Activated T-cell treated with anti-CD3 and anti-CD28 coated beads, Interleukin-2, amount 50 U/mL, for 48 hours (primary cell): Measurements from ENCODE around the gene PDC.
A peak's percentile ranks its signal among the peaks of the same experiment; 100 is the strongest.
"Not testable (repeated sequence)": the region's sequence is repeated elsewhere in the genome, so short reads cannot be mapped to it uniquely, and the experiment has no call there.

ENCODE experiments used
- DNase-seq, 2 experiments: peaks; one replicate each; pipeline ENCODE4 v3.0.0-alpha.2; 2020

The PDC gene

DNA sequence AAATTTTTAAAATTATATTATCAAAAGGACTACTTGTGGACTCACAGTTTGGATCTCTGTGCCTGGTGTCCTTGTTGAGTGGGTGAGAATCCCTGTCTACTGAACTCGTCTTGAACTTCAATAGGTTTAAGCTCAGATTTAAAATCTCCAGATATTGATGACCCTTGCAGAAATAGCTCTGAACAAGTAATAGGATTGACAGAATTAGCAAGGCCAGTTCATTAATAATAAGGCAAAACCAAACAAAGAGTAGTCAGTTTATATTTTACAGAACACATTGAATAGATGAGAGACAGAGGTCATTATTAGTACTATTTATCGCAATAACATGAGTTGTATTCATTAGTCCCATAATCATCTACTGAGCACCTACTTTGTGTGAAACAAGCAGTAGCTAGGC is at the start of gene PDC:
Gene PDC (minus strand): TSS at position 101 of the 400 bp plus-strand sequence. CDS start 11,655 bp downstream, outside the sequence.
- DNase-seq = no peak

DNA sequence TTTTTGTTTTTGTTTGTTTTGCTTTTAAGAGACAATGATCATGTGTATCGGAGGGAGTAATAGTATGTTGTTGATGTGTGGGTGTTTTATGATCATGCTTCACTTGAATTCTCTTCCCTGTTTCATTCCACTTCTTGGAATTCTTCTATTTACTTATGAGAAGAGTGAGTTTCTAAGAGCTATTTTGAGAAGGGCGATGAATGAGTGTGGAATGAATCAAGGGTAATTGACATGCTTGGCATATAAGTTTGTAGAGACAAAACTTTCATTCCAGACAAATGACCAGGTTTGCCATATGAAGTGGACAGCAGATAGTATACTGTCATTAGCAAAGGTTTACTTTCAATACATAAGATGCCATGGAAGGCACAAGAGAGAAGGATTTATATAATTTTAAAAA is 42.3 kb upstream of the PDC start:
- no peak for DNase-seq

DNA sequence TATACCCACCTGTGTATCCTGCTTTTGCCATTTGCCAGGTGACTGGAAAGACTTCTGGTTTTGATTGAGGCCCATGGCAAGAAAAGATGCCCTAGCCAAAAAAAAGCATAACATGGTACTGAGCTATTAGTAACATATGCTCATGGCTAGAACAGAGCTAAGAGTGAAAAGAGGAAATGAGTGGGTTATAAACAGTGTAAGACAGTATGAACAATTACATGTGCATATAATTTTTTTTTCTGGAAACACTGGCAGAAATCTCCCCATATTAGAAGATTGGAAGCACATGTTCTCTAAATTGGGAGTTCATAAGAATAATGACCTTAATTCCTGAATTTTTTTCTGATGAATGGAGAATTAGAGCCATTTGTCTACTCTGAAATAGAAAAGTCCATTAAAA is 41.2 kb upstream of the PDC start:
- DNase-seq = no peak

DNA sequence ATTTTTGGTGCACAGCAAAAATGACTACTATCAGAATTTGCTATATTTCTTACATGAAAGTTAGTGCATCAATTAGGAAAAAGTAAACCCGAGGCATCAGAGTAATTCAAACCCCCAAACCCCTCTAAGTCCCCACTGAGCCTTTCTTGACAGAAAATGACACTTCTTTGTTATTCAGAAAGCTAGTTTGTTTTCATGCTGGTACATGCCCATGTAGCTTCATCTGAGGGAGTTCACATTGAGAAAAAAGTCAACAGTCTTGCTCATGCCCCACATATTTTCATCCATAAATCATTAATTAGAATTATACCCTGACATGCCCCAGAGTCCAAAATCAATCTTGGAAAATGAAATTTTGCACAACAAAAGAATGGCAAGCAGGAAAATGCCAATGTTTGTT is 39.9 kb upstream of the PDC start:
- no peak for DNase-seq

DNA sequence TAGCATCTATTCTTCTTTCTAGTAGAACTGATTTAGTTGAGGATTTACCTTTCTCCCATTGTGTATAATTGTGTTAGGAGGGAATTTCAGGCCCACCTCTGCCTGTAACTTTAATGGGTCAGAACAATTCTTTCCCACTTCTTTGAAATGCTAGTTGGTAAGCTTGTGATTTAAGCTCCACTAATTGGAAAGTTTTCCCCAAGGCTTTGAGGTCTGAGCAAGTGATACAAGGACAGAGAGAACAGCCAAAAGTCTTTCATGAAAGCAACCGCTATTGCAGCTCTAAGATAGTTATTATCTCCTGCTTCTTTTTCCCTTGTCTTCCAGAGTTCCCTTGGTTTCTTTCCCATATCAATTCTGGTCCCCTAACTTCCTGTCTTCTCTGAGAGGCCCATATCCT is 38.7 kb upstream of the PDC start:
- DNase-seq = no peak

DNA sequence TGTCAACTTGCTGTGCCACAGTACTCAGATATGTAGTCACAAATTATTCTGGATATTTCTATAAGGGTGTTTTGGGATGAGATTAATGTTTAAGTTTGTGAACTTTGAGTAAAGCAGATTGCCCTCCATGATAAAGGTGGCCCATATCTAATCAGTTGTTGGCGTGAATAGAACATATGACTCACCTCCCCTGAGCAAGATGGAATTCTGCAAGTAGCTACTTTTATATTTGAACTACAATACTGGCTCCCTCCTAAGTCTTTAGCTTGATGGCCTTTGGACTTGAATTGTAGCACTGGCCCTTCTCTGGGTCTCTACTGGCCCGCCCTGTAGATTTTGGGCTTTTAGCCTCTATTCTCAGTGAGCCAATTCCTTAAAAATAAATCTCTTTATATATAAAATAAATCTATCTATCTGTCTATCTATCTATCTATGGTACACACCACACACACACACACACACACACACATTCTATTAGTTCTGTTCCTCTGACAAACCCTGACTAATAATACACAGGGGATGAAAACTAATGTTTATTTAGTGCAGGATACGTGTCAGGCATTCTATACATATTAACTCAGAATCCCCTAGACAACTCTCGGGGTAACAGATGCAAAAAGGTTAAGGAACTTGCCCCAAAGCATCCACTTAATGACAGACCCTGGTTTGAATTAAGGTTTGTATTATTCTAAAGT is 37.9 kb upstream of the PDC start:
- DNase-seq = no peak

DNA sequence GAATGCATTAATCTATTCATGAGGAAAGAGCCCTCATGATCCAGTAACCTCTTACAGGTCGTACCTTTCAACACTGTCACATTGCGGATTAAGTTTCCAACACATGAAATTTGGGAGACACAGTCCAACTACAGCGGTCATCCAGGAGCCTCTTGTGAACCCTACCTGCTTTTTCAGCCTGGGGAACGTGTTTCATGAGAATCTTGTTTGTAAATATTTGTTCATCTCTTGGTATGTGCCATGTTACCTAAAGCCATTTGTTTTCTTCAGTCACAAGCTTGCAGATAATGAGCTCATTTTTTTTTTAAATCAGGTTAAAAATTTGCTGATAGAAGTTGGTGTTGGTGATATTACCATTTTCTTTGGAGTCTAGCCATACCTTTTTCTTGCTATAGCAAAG is 37.2 kb upstream of the PDC start:
- DNase-seq = no peak

DNA sequence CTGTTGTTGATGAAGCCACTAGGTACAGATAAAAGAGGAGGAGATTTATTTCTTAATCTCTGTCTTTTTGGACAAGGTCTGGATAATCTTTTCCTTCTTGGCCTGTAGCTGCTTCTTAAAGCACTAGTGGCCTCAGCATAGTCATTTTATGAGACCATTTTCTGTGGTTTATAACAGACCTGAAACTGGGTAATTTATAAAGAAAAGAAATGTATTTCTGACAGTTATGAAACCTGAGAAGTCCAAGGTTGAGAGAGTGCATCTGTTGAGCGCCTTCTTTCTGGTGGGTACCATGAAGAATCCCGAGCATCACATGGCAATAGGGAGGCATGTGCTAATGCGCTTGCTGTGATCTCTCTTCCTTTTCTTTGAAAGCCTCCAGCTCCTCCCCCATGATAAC is 36.7 kb upstream of the PDC start:
- DNase-seq = no peak

DNA sequence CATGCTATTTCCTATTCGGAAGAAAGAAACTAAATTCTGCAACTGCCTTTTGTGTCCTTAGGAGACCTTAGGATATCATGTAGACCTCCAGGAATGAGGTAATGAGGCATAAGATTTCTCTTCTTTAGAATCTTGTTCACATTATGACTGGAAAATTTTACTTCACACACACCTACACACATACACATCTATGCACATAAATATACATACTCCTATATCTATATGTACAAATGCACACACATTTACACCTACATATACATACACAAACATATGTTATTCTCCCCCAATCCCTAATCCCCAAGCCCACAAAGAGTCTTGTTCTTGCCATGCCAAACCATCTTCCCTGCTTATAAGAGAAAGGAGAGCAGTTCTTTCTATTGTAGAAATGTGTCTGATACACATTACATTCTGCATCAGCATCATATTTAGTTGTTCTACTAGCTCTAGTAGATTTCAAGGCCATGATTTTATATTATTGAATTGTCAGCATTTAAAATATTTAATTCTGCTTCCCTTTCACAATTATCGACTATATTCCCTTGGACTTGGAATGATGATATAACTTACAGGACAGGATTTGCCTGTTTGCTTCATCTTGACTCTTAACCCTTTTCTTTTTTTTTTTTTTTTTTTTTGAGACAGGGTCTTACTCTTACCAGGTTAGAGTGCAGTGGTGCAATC is 35.4 kb upstream of the PDC start:
- DNase-seq = no peak

DNA sequence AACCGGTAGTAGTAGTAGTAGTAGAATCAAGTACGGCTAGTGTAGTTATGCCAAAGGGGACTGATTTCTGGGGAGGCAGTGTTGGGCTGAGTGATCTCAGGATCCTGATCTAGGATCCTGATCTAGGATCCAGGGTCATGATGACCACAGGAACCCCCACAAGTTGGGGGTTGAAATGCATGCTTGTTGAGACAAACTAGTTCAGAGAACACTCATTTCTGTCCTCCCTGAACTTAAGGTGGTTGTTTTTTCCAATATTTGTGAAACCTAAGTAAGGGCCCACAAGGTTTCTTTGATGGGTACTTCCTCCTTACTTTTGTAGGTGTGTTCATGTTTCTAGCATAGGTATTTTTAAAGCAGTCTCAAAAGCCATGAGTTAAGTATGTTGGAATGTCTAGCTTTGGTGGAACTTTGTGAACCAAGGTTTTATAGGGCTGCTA is 33.9 kb upstream of the PDC start:
- DNase-seq = no peak

DNA sequence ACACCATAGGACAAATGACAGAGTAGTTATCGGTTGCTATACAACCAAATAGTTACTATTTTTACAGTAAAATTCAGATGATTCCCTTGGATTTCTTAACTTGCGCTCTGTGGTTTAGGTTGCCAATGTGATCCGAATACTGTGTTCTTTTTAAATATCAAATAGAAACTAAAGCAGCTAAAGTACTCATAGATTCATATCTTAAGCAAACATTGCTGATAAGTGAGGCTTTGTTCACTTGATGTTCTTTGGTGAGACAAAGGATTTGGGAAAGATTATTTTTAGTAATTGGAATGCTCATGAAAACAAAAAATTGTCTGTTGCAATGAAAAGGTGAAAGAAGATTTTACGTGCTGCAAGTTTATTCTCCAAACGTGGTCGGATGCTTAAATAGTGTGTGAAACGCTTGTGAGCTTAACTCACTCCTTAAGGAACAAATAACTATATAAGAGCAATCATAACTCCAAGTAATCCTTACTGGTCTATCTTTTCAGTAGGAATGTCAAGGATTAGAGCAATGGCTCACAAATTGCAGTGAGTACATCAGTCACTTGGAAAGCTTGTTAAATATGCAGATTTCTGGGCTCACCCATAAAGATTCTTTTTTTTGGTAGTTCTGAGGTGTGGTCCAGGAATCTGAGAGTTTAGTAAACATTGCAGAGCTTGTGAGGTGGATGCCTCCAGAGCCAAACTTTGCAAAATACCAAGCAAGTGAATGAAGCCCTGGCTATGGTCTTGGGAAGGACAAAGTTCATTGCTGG is 31.8 kb upstream of the PDC start:
- no peak for DNase-seq

DNA sequence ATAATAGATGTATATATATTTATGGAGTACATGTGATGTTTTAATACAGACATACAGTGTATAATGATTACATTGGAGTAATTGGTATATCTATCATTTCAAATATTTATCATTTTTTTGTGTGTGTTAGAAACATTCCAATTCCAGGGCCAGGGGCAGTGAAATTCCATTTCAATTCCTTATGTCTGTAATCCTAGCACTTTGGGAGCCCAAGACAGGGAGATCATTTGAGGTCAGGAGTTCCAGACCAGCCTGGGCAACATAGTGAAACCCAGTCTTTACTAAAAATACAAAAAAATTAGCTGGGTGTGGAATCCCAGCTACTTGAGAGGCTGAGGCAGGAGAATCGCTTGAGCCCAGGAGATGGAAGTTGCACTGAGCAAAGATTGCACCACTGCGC is 30.4 kb upstream of the PDC start:
- no peak for DNase-seq

DNA sequence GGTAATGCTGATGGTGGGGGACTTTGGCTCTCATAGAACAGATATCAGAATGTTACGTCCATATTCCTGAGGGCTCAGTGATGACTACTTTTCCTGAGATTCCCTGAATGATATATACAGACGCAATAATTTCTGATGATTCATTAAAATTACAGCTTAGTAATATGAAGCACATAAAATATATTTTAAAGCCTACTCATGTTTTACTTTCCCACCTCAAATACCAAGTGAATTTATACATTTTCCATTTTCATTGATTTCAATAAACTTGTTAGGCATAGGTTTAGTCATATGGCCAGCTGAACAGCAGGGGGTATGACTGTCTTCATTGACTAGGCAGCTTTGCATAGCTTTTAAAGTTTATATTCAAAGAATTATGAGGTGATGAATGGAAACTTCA is 26.2 kb upstream of the PDC start:
- no peak for DNase-seq

DNA sequence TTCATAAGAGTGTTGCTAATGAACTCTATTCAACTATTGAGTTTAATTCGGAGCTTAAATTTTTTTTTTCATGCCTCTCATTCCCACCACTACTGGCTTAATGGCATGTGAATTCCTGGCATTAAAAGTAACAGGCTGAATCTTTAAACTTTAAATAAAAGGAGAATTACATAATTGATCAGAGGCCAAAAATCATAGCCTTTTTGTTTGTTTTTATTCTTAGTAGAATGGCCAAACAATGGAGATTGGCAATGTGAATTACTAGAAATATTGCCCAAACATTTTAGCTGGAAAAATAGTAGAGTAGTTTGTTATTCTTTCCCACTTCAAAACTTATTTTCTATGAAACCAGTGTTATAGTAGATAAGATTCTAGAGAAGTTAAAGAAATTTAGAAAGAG is 25.1 kb upstream of the PDC start:
- DNase-seq = no peak

DNA sequence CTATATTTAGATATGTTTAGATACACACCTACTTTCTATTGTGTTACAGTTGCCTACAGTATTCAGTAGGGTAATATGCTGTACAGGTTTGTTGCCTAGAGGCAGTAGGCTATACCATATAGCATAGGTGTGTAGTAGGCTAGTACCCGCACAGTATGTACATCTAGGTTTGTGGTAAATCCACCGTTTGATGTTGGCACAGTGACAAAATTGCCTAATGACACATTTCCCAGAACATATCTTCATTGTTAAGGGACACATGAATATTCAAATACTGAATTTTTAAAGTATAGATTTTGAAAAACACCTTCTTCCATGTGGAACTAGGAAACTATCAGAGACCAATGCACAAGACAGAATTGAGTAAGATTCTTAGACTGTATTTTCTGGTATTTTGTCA is 22.6 kb upstream of the PDC start:
- DNase-seq = no peak

DNA sequence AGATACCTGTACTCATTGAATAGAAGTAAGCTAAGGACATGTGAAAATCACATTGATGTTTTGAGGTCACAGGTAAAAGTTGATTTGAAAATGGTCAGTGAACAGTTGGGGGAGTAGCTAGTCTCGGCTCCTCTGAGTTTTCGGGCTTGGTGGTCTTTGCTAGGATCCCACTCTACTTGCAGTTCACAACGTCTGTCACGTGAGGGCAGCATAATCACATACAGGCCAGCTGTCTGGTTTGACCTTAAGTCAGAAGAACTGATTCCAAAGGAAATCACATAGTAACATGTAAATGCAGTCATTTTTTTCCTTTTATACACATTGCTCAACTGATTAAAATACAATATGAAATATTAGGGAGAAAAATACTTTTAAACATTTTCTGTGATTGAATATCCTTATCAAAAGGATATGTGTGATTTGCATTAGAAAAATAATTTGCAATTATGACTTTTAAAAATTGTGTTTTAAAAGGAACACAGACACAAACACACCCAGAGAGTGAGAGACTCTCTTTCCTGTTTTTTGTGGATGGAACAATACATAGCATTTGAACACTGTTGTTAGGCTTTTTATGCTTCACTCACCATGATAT is 21.8 kb upstream of the PDC start:
- peak; percentile 65 to 73 for DNase-seq

DNA sequence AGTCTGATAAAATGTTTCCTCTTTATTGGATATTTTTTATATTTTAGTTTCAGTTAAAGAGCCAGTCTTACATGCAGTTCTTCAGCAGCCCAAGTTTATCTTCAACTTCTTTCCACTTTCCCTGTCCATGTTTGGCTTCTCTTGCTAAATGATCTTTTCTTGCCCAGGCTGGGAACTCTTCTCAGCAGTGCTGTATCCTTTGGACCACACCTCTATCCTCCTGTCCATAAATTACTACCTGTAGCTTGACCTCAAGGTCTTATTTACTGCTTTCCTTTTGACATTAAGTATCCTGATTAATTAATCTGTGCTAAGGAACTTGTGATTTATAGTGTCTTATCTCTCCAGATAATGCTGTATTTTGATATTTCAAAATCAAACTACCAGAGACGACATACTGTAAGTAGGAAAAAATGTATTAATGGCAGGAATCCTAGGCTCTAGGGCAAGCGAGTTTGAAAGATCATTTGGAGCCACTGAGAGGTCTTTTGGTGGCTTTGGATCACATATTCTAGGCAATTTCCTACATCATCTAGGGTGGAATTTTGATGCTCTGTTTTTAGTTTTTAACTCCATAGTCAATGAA is 20.5 kb upstream of the PDC start:
- no peak for DNase-seq

DNA sequence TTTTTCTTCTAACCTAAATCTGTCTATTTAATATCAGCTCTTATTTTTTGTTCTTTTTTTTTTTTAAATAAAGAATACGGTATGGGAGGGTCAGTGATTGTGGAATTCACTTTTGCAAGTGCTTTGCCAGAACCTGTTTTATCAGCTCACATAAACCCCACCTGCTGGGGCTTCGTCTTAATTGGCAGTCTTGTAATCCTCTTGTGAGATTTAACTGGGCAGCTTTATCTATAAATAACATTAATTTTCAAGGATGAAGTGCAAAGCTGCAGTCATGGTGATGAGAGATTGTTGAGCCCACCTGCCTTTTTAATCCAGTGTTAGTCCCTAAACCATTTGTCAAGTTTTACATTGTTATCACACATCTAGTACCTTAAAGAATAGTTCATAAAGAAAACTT is 18.2 kb upstream of the PDC start:
- no peak for DNase-seq

DNA sequence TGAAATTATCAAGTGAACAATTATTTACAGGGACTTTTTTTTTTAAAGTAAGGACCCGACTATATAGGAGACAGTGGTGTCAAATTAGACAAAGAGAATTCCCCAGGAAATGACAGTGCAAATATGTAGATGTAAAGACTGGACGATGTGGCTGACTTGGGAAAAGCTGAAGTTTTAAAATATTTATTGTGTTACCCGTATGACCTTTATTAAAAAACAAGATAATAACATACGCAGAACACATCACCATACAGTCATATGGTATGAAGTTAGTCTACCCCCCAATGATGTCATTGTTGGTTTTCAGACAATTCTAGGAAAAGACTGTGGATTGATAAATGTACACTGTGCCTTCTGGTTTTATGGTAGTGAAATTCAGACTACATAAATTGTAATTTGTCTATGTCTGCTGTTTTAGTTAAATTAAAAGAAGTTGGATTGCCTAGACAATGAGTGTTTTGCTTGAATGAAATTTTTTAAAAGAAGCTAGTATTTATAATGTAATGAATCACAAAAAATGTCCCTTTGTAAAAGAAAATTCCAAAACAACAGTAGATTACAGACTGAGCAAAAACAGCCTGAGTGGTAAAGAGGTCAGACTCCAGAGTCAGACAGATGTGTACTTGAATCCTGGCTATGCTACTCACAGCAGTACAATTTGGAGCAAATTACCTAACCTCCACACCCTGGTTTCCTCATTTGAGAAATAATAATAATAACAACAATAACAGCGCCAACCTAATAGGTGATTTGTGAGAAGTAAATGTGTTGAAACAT is 15.5 kb upstream of the PDC start:
- DNase-seq = no peak

DNA sequence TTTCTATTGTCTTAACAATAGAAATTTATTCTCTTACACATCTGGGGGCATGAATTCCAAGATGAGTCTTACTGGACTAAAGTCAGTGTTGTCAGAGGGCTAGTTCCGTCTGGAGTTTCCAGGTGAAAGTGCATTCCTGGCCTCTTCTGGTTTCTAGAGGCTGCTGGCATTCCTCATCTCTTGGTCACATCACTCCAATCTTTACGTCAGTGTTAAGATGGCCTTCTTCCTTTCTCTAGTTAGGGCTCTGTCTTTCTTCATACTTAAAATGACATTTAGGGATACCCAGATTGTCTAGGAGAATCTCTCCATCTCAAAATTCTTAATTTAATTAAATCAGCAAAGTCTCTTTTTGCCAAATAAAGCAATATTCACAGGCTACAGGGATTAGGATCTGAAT is 13.3 kb upstream of the PDC start:
- no peak for DNase-seq

DNA sequence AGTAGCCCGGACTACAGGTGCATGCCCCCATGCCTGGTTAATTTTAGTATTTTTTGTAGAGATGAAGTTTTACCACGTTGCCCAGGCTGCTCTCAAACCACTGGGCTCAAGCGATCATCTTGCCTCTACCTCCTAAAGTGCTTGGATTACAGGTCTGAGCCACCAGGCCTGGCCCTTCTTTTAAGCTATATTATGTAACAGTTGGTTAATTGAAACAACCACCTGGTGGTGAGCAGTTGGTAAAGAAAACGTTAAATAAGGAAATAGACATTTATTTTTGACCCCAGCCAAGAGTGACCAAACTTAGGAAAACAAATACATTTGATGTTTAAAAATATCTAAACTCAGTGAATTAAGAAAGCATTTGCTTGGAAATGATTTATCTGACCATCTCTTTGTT is 12.1 kb upstream of the PDC start:
- no peak for DNase-seq

DNA sequence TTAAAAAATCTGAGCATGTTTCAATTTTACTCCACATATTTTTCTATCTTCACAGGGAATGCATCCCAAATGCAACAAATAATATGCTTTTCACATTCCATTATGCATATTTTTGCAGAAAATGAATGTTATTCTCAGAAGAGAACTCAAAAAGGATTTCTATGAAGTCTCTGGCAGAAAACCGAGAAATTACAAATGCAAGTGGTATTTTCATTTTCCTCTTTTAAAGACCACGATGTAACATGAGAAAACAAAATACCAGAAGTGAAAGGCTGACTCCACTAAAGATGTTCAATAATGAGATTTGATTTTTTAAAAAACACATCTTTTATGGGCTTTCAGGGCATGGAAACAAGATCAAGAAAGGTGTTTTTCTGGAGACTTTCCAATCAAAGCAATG is 5.0 kb upstream of the PDC start:
- no peak for DNase-seq

DNA sequence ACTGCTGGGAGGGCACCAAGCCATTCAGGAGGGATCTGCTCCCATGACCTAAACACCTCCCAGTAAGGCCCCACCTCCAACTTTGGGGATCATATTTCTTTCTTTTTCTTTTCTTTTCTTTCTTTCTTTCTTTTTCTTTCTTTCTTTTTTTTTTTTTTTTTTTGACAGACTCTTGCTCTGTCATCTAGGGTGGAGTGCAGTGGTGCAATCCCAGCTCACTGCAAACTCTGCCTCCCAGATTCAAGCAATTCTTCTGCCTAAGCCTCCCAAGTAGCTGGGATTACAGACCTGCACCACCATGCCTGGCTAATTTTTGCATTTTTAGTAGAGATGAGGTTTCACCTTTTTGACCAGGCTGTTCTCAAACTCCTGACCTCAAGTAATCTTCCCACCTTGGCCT is 4.6 kb upstream of the PDC start:
- not testable (repeated sequence) for DNase-seq
